Progenitor cell of endocrine pancreas (in vitro differentiated cells): Measurements from ENCODE around the gene KCNN1. TPM values are rescaled to one million over a fixed set of nuclear protein-coding genes. Genes with fewer than 3 reads are reported as not detected.

Experiments used
- DNase-seq: peaks from one replicate; pipeline ENCODE4 v3.0.0; 2021; ENCODE audit warnings: low spot score; ENCODE audit not compliant: unreplicated experiment
- H3K27ac Mint-ChIP-seq: 2 replicates; pipeline ENCODE4 v1.8.0; 2021; ENCODE audit warnings: mild to moderate bottlenecking, moderate library complexity, mixed read lengths
- H3K27me3 Mint-ChIP-seq: 2 replicates; pipeline ENCODE4 v1.8.0; 2021; ENCODE audit warnings: mixed read lengths
- H3K36me3 Mint-ChIP-seq: 2 replicates; pipeline ENCODE4 v1.8.0; 2022; ENCODE audit warnings: mixed read lengths; ENCODE audit not compliant: insufficient read depth
- H3K4me1 Mint-ChIP-seq: 2 replicates; pipeline ENCODE4 v1.8.0; 2021; ENCODE audit warnings: low read depth, mixed read lengths
- H3K4me3 Mint-ChIP-seq: 2 replicates; pipeline ENCODE4 v1.8.0; 2021; ENCODE audit warnings: low read depth, mild to moderate bottlenecking, moderate library complexity, mixed read lengths
- H3K9me3 Mint-ChIP-seq: 2 replicates; pipeline ENCODE4 v1.8.0; 2021; ENCODE audit warnings: low read depth, mixed read lengths
- CTCF ChIP-seq: fragments of 200-600 bp; sonication (generic); IDR thresholded peaks from one replicate; pipeline ENCODE4 v1.5.0; 2021; ENCODE audit warnings: antibody characterized with exemption, mild to moderate bottlenecking; ENCODE audit not compliant: unreplicated experiment
- total RNA-seq: library from RNA; stranded (reverse); gene quantifications from 2 replicates; pipeline ENCODE4 v1.2.1, GENCODE V29; 2021

The KCNN1 gene
- total RNA-seq, 1 donor from 2014 or later, result 20.3 TPM

- no peak overlapping the region for H3K4me3 Mint-ChIP-seq
- no peak for DNase-seq
- no peak for TF ChIP-seq CTCF
- no peak overlapping the region for H3K27ac Mint-ChIP-seq
- H3K27me3 Mint-ChIP-seq, result peaks cover 24% of the 10 kb centered on the region
- H3K4me1 Mint-ChIP-seq, result peaks cover 7% of the 10 kb centered on the region
- H3K9me3 Mint-ChIP-seq, result no peaks in the 10 kb centered on the region
- no peaks in the 10 kb centered on the region for H3K36me3 Mint-ChIP-seq
Observed at GRCh38 chr19:17963936-17964691, 2.8 kb upstream of the KCNN1 start.

- H3K36me3 Mint-ChIP-seq, result no peaks in the 10 kb centered on the region
- peaks cover 24% of the 10 kb centered on the region for H3K27me3 Mint-ChIP-seq
- peak overlapping the region; percentile 2 for H3K27ac Mint-ChIP-seq
- peak overlapping the region; percentile 70 for H3K4me3 Mint-ChIP-seq
- no peaks in the 10 kb centered on the region for H3K9me3 Mint-ChIP-seq
- peaks cover 7% of the 10 kb centered on the region for H3K4me1 Mint-ChIP-seq
- no peak for DNase-seq
- TF ChIP-seq CTCF, result no peak
Observed at GRCh38 chr19:17965370-17966128, 1.4 kb upstream of the KCNN1 start.

GRCh38 chr19:17966129-17966483 lies 801 bp upstream of the KCNN1 start:
- peaks cover 7% of the 10 kb centered on the region for H3K4me1 Mint-ChIP-seq
- TF ChIP-seq CTCF, result no peak
- peak overlapping the region; percentile 70 for H3K4me3 Mint-ChIP-seq
- no peaks in the 10 kb centered on the region for H3K9me3 Mint-ChIP-seq
- DNase-seq, result no peak
- H3K27ac Mint-ChIP-seq, result peak overlapping the region; percentile 2
- no peaks in the 10 kb centered on the region for H3K36me3 Mint-ChIP-seq
- peaks cover 24% of the 10 kb centered on the region for H3K27me3 Mint-ChIP-seq

GRCh38 chr19:17967257-17968051 lies 547 bp downstream of the KCNN1 start:
- H3K4me3 Mint-ChIP-seq, result peak overlapping the region; percentile 76
- no peak for DNase-seq
- H3K36me3 Mint-ChIP-seq, result no peaks in the 10 kb centered on the region
- H3K27me3 Mint-ChIP-seq, result peaks cover 24% of the 10 kb centered on the region
- H3K9me3 Mint-ChIP-seq, result no peaks in the 10 kb centered on the region
- TF ChIP-seq CTCF, result no peak
- no peak overlapping the region for H3K27ac Mint-ChIP-seq
- H3K4me1 Mint-ChIP-seq, result peaks cover 7% of the 10 kb centered on the region

GRCh38 chr19:17968362-17968761 lies 1.5 kb downstream of the KCNN1 start:
- Mint-ChIP-seq H3K27me3 (peaks cover 24% of the 10 kb centered on the region), H3K9me3 (no peaks in the 10 kb centered on the region), H3K4me3 (no peak overlapping the region), H3K27ac (no peak overlapping the region), H3K4me1 (peaks cover 7% of the 10 kb centered on the region), H3K36me3 (no peaks in the 10 kb centered on the region)
- no peak for TF ChIP-seq CTCF
- no peak for DNase-seq
